Mesendoderm (in vitro differentiated cells): Measurements from ENCODE around the gene ACAD11.
A peak's percentile ranks its signal among the peaks of the same experiment; 100 is the strongest.

Experiments
- DNase-seq: peaks from one replicate; pipeline ENCODE4 v3.0.0; 2013
- H2AK5ac ChIP-seq: 2 replicates; pipeline ENCODE4 v1.6.1; 2013; ENCODE audit warnings: low read length, inconsistent platforms
- H2BK120ac ChIP-seq: 2 replicates; pipeline ENCODE4 v1.6.1; 2013; ENCODE audit warnings: low read depth, mild to moderate bottlenecking, low read length, moderate library complexity, mixed read lengths
- H2BK15ac ChIP-seq: replicated peaks from 2 replicates; pipeline ENCODE4 v1.6.1; 2013; ENCODE audit warnings: low read depth, mild to moderate bottlenecking, moderate library complexity
- H2BK5ac ChIP-seq: 2 replicates; pipeline ENCODE4 v1.6.1; 2013; ENCODE audit warnings: low read length, inconsistent platforms
- H3K18ac ChIP-seq: 2 replicates; pipeline ENCODE4 v1.6.1; 2013; ENCODE audit warnings: mild to moderate bottlenecking, low read length, mixed read lengths
- H3K23ac ChIP-seq: one replicate; pipeline ENCODE4 v1.6.1; 2013; ENCODE audit warnings: low read length
- H3K27ac ChIP-seq: 2 replicates; pipeline ENCODE4 v1.5.1; 2013; ENCODE audit warnings: low read depth, mild to moderate bottlenecking, inconsistent platforms, low read length, moderate library complexity
- H3K27me3 ChIP-seq: 2 replicates; pipeline ENCODE4 v1.6.1; 2013; ENCODE audit warnings: low read length, control low read depth, mild to moderate bottlenecking, inconsistent platforms; ENCODE audit not compliant: insufficient read depth, poor library complexity
- H3K36me3 ChIP-seq: 2 replicates; pipeline ENCODE4 v1.6.1; 2013; ENCODE audit warnings: low read length, inconsistent platforms; ENCODE audit not compliant: control insufficient read depth, insufficient read depth
- H3K4ac ChIP-seq: one replicate; pipeline ENCODE4 v1.6.1; 2013; ENCODE audit warnings: low read depth, mild to moderate bottlenecking, low read length, moderate library complexity
- H3K4me1 ChIP-seq: 2 replicates; pipeline ENCODE4 v1.6.1; 2013; ENCODE audit warnings: low read depth, low read length, inconsistent platforms; ENCODE audit not compliant: control insufficient read depth
- H3K4me2 ChIP-seq: 2 replicates; pipeline ENCODE4 v1.6.1; 2013; ENCODE audit warnings: low read length
- H3K4me3 ChIP-seq: 2 replicates; pipeline ENCODE4 v1.5.1; 2013; ENCODE audit warnings: mild to moderate bottlenecking, low read length
- H3K56ac ChIP-seq: one replicate; pipeline ENCODE4 v1.6.1; 2013; ENCODE audit warnings: low read length
- H3K79me1 ChIP-seq: 2 replicates; pipeline ENCODE4 v1.6.1; 2013; ENCODE audit warnings: low read length, inconsistent platforms
- H3K79me2 ChIP-seq: 2 replicates; pipeline ENCODE4 v1.6.1; 2013; ENCODE audit warnings: mild to moderate bottlenecking, low read length; ENCODE audit not compliant: control insufficient read depth, insufficient read depth
- H3K9ac ChIP-seq: 2 replicates; pipeline ENCODE4 v1.6.1; 2013; ENCODE audit warnings: low read length, inconsistent platforms
- H4K5ac ChIP-seq: one replicate; pipeline ENCODE4 v1.6.1; 2013; ENCODE audit warnings: low read length
- H4K8ac ChIP-seq: one replicate; pipeline ENCODE4 v1.6.1; 2013; ENCODE audit warnings: low read depth, mild to moderate bottlenecking, control low read depth, low read length, moderate library complexity
- WGBS: extraction: QIAGEN DNeasy Blood & Tissue Kit; methylation state at CpG from one replicate; pipeline ENCODE4 v1.1.7; 2013; ENCODE audit warnings: low lambda C conversion rate, missing lambda C conversion rate; ENCODE audit not compliant: insufficient coverage; ENCODE audit errors: extremely low coverage; 5-methylcytosine and 5-hydroxymethylcytosine counted together

ACAD11 gene

DNA sequence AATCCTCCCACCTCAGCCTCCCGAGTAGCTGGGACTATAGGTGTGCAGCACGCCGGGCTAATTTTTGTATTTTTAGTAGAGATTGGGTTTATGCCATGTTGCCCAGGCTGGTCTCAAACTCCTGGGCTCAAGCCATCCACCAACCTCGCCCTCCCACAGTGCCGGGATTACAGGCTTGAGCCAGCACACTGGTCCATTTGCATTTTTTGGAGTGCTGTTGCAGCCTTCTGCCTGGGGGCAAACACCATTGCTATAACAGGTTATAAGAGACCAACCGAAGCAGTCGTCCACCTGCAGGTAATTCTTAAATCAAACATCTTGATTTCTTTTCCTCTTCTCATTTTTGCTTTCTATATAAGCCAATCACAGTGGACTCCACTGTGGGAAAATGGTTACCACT is 34.8 kb downstream of the ACAD11 start:
- H4K5ac ChIP-seq = no peak overlapping the region
- no peaks in the 10 kb centered on the region for H3K79me2 ChIP-seq
- DNase-seq = peak; percentile 37
- H3K36me3 ChIP-seq = no peaks in the 10 kb centered on the region
- H3K27me3 ChIP-seq = no peaks in the 10 kb centered on the region
- H3K23ac ChIP-seq = no peak overlapping the region
- no peak overlapping the region for H3K9ac ChIP-seq
- H3K18ac ChIP-seq = no peak overlapping the region
- no peak overlapping the region for H4K8ac ChIP-seq
- H3K27ac ChIP-seq = no peak overlapping the region
- no peak overlapping the region for H2BK120ac ChIP-seq
- no CpG with 5 or more reads among the region's 7 CpGs for WGBS
- H3K4me2 ChIP-seq = no peak overlapping the region
- H3K4me3 ChIP-seq = no peak overlapping the region
- H3K79me1 ChIP-seq = no peaks in the 10 kb centered on the region
- H3K4me1 ChIP-seq = no peaks in the 10 kb centered on the region
- H3K56ac ChIP-seq = no peak overlapping the region
- H2AK5ac ChIP-seq = no peak overlapping the region
- no peak overlapping the region for H2BK5ac ChIP-seq
- H3K4ac ChIP-seq = no peak overlapping the region
- H2BK15ac ChIP-seq = no peak overlapping the region

DNA sequence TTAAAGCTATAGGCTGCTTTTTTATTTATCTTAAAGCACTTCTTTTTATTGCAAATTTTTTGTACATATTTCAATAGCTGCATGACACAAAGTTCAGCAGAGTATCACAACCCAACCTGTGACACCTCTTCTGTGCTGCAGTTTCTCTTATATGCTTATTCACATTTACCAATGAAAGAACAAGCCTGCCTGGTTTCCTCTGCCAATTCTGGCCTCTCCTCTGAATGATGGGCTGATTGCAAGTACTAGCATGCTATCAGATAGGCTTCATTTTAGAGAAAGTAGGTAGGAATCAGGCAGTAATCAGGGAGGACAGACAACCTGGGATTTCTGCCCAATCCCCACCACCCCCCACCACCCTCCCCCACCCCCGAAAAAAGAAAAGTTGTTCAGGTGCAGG is 36.0 kb downstream of the ACAD11 start:
- H3K27ac ChIP-seq = no peak overlapping the region
- H4K8ac ChIP-seq = no peak overlapping the region
- H2BK15ac ChIP-seq = no peak overlapping the region
- no peak overlapping the region for H3K56ac ChIP-seq
- H3K18ac ChIP-seq = no peak overlapping the region
- no peak for DNase-seq
- H3K4ac ChIP-seq = no peak overlapping the region
- no peaks in the 10 kb centered on the region for H3K27me3 ChIP-seq
- H2BK5ac ChIP-seq = no peak overlapping the region
- no peaks in the 10 kb centered on the region for H3K4me1 ChIP-seq
- no peaks in the 10 kb centered on the region for H3K79me2 ChIP-seq
- H3K23ac ChIP-seq = no peak overlapping the region
- H3K79me1 ChIP-seq = no peaks in the 10 kb centered on the region
- H3K4me3 ChIP-seq = no peak overlapping the region
- no peak overlapping the region for H3K9ac ChIP-seq
- no CpG with 5 or more reads among the region's 1 CpG for WGBS
- no peak overlapping the region for H2AK5ac ChIP-seq
- H3K4me2 ChIP-seq = no peak overlapping the region
- no peaks in the 10 kb centered on the region for H3K36me3 ChIP-seq
- H4K5ac ChIP-seq = no peak overlapping the region
- no peak overlapping the region for H2BK120ac ChIP-seq

DNA sequence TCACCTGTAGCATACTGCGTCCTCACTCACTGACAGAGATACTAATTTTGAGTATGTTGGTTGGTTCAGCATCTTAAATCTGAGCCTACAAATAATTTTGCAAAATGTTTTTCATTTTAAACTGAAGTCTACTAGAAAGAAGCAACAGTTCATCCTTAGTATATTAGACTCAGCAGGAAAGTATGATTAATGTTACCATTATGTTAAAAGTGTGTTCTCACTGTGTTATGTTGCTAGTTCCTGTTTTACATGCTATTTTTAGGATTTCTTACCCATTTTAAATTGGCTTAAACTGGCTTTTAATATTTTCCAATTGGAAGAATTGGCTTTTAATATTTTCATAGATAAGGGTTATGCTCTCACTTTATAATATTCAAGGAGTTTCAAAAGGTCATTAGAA is 36.8 kb downstream of the ACAD11 start:
- H3K4me3 ChIP-seq = no peak overlapping the region
- no peak overlapping the region for H3K56ac ChIP-seq
- H3K9ac ChIP-seq = no peak overlapping the region
- no peak overlapping the region for H3K27ac ChIP-seq
- no peaks in the 10 kb centered on the region for H3K27me3 ChIP-seq
- H2AK5ac ChIP-seq = no peak overlapping the region
- no peaks in the 10 kb centered on the region for H3K36me3 ChIP-seq
- H3K79me1 ChIP-seq = no peaks in the 10 kb centered on the region
- WGBS = no CpG with 5 or more reads among the region's 1 CpG
- H2BK120ac ChIP-seq = no peak overlapping the region
- H4K8ac ChIP-seq = no peak overlapping the region
- H4K5ac ChIP-seq = no peak overlapping the region
- H3K79me2 ChIP-seq = no peaks in the 10 kb centered on the region
- H3K4me2 ChIP-seq = no peak overlapping the region
- no peak overlapping the region for H3K23ac ChIP-seq
- no peak overlapping the region for H3K4ac ChIP-seq
- no peak for DNase-seq
- H2BK15ac ChIP-seq = no peak overlapping the region
- H2BK5ac ChIP-seq = no peak overlapping the region
- H3K4me1 ChIP-seq = no peaks in the 10 kb centered on the region
- no peak overlapping the region for H3K18ac ChIP-seq

DNA sequence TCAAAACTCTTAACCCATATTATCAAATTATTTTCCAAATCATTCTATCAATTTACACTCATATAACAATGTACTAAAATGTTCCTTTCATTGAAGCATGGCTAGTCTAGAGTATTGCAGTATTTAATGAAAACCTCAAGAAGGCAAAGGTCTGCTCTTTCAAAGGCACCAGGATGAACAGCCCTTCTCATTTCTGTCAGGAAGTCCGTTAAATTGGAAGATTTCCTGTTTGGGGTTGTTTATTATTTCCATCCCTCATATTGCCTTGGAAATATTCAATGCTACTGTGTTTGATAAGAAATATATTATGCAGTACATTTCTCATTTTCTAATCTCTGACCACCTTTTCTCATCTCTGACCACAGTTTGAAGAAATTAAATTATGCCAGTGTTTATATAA is 37.5 kb downstream of the ACAD11 start:
- no peak overlapping the region for H3K56ac ChIP-seq
- H3K4me1 ChIP-seq = no peaks in the 10 kb centered on the region
- no peak overlapping the region for H2BK15ac ChIP-seq
- no peak overlapping the region for H3K4me2 ChIP-seq
- no peak overlapping the region for H3K27ac ChIP-seq
- H4K8ac ChIP-seq = no peak overlapping the region
- H3K4me3 ChIP-seq = no peak overlapping the region
- no peaks in the 10 kb centered on the region for H3K79me2 ChIP-seq
- no peak overlapping the region for H3K18ac ChIP-seq
- H3K27me3 ChIP-seq = no peaks in the 10 kb centered on the region
- H2AK5ac ChIP-seq = no peak overlapping the region
- no peak for DNase-seq
- no CpG with 5 or more reads among the region's 1 CpG for WGBS
- no peaks in the 10 kb centered on the region for H3K79me1 ChIP-seq
- H2BK120ac ChIP-seq = no peak overlapping the region
- H3K9ac ChIP-seq = no peak overlapping the region
- no peak overlapping the region for H3K23ac ChIP-seq
- no peak overlapping the region for H4K5ac ChIP-seq
- H3K4ac ChIP-seq = no peak overlapping the region
- H3K36me3 ChIP-seq = no peaks in the 10 kb centered on the region
- H2BK5ac ChIP-seq = no peak overlapping the region

DNA sequence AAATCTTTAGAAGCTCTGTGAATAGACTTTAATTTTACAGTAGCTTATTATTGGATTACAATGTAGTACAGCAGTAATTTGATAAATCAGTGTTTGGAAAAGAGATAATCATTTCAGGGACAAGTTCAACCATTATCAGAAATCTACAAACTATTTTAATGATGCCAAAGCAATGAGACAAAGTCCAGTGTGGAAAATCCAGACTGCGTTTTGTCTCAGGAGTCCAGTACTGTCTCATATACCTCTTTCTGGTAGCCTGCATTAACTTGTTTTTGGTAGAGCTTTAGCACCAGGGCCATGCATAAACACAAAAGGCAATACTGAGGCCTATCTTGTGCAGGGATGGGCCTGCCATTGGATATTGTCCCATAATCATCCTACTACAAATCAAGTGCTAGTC is 42.8 kb downstream of the ACAD11 start:
- Histone ChIP-seq H3K79me2 (no peaks in the 10 kb centered on the region), H3K79me1 (no peaks in the 10 kb centered on the region), H3K4me3 (no peak overlapping the region), H2BK5ac (no peak overlapping the region), H2BK120ac (no peak overlapping the region), H3K27ac (no peak overlapping the region), H3K4me2 (no peak overlapping the region), H4K8ac (no peak overlapping the region), H3K18ac (no peak overlapping the region), H3K27me3 (no peaks in the 10 kb centered on the region), H3K4me1 (no peaks in the 10 kb centered on the region), H3K23ac (no peak overlapping the region), H3K56ac (no peak overlapping the region), H3K4ac (no peak overlapping the region), H3K9ac (no peak overlapping the region), H2BK15ac (no peak overlapping the region), H2AK5ac (no peak overlapping the region), H4K5ac (no peak overlapping the region), H3K36me3 (no peaks in the 10 kb centered on the region)
- WGBS = no CpG with 5 or more reads among the region's 1 CpG
- DNase-seq = no peak

DNA sequence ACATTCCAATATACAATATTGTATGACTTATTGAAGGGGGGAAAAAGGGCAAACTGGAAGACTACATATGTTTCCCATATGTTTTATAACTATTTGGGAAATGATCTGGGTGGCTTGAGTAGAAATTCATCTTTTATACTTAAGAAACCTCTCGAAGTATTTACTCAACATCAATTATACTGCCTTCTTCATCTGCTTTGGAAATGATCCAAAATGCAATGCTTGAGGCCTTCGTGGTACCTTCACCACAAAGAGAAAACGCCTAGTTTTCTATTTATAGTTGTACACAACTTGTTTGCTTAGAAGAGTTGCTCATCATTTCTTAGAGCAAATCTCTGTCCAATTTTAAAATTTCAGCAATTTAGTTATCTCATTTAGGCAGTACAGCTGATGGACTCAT is 43.7 kb downstream of the ACAD11 start:
- H3K27me3 ChIP-seq = no peaks in the 10 kb centered on the region
- no peak overlapping the region for H2BK5ac ChIP-seq
- H3K4me3 ChIP-seq = no peak overlapping the region
- no peaks in the 10 kb centered on the region for H3K79me2 ChIP-seq
- no peak overlapping the region for H3K27ac ChIP-seq
- no peak overlapping the region for H3K56ac ChIP-seq
- no peak overlapping the region for H2BK120ac ChIP-seq
- WGBS = no CpG with 5 or more reads among the region's 3 CpGs
- H4K5ac ChIP-seq = no peak overlapping the region
- H3K79me1 ChIP-seq = no peaks in the 10 kb centered on the region
- no peak overlapping the region for H3K18ac ChIP-seq
- H3K23ac ChIP-seq = no peak overlapping the region
- H2BK15ac ChIP-seq = no peak overlapping the region
- H3K9ac ChIP-seq = no peak overlapping the region
- H3K36me3 ChIP-seq = no peaks in the 10 kb centered on the region
- no peaks in the 10 kb centered on the region for H3K4me1 ChIP-seq
- H4K8ac ChIP-seq = no peak overlapping the region
- no peak overlapping the region for H3K4ac ChIP-seq
- H3K4me2 ChIP-seq = no peak overlapping the region
- no peak for DNase-seq
- H2AK5ac ChIP-seq = no peak overlapping the region
